GF-D8 (cell line): ENCODE measurements around the gene ZNF839.

Experiments used
- DNase-seq: peaks from one replicate; lab custom pipeline; 2025; lab: John Stamatoyannopoulos, UW

The ZNF839 gene

DNA sequence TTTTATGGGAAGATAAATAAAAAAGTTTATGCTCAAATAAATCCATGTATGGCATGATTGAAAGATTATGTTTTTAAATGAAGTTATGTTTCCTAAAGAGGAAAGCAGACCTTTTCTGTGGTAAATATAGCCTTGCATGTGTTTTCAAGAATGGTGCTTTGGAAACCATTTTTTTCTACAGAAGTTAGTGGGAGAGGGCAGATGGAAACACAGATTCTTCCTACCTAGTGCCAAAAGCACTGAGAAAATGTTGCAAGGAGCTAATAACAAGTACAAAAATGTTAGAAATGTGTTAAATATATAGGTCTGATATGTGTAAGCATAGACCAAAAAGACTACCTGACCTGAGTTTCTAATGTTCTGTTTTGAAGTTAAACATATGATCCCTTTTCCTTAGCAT, 67.5 kb downstream of the ZNF839 start:
- DNase-seq, result no peak

DNA sequence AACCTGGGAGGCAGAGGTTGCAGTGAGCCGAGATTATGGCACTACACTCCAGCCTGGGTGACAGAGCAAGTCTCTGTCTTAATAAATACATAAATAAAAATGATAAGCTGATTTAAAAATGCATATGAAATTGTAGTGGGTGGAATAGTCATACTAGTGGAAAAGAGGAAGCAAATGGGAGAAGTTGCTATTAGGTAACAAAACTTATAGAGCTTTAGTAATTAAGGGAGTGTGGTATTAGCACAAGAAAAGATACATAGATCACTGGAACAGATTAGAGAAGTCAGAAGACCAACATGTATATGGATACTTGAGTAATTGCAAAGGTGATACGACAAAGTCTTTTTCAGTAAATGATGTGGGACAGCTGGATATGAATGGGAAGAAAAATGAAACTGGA, 69.7 kb downstream of the ZNF839 start:
- DNase-seq, result peak; percentile 60

DNA sequence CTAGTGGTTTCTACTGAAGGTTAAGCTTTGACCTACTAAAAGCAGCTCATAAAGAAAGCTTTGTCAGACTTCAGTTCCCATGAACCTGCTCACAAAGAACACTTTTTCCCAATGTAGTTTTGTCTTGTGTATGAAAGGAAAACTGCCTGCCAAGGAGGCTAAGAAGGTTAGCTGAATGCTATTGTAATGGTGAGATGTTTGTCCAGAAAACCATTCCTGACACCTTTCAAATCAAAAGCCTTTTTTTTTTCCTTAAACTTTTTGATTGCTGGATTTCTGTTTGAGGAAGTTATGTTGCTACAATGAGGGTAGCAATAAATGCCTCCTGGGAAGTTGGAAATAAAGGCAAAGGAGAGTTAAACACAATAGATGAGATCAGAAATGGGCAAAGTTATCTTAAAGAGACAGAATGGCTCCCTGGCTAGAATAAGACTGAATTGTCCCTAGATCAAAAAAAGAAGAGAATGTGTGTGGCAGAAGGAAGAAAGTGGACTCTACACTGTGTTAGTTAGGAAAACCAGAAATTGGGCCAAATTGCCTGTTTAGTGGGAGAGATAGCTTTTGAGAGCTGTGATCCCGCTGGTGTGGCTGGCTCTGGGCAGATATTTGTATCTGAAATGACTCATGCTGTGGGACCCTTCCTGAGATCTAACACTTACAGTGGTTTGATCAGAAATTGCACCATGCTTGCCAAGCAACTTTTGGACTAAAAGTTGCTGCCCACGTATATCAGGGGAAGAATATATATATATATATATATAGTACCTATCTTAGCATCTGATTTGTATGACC, 70.7 kb downstream of the ZNF839 start:
- DNase-seq, result no peak
